Cortex of kidney (tissue), 1 donor: ENCODE results near the gene SH3TC1.

Experiments
- DNase-seq: peaks from one replicate; lab custom pipeline; 2025; lab: John Stamatoyannopoulos, UW

The SH3TC1 gene

DNA sequence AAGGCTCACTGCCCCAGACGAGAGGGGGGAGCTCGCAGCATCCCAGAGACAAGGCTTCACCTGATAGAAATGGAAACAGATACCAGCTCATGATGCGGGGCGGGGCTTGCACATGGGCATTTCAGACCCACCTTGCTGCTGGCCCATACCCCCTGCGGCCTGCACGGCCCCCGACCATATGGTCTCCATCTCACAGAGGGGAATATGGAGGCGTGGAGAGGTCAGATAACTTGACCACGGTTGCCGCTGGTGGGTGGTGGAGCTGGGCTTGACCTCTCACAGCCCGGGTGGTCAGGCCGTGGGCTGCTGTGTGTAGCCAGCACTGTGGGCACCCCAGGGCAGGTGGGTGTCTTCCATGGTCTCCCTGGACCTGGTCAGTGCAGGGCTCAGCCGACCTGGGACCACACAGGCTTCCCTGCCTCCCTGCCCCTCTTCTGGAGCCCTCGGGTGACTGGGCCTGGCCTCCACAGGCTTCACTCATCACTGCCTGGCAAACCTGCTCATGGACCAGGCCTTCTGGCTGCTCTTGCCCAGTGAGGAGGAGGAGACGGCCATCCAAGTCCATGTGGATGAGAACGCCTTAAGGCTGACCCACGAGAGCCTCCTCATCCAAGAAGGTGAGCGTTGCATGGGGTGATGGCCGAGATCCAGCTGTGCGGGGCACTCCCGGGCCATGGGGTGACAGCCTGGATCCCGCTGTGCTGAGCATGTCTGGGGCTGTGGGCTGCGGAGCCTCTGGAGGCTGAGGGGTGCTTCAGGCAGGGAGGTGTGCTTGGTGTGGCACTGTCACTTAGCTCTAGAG, 16.8 kb downstream of the SH3TC1 start:
- DNase-seq = no peak

DNA sequence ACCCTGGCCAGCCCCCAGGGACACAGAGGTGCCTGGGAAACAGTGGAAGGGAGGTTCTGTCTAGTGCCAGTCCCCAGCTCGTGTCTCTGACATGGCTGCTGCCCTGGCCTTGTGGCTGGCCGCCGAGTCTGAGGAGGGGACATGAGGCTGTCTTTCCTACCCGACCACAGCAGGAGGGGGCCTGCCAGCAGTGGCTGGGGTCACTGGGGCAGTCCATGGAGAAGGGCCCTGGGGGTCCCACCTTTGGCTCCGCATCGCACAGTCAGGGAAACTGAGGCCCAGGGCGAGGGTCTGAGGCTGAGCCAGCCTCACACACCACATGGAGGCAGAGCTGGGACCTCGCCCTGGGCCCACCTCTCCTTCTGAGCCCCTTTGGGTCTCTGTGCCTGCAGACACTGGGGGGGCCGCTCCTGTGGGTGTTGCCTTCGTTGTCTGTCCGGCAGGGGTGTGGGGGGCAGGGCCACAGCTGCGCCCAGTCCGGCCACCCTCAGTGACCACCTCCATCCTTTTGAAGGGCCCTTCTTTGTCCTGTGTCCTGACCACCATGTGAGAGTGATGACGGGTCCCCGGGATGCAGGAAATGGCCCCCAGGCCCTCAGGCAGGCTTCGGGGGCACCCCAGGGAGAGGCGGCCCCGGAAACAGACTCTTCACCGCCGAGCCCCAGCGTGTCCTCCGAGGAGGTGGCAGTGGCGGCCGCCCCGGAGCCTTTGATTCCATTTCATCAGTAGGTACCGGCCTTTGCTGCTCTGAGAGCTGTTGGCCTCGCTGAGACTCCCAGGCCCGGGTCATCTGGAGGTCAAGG, 17.6 kb downstream of the SH3TC1 start:
- no peak for DNase-seq

GRCh38 chr4:8217246-8217511, 18.1 kb downstream of the SH3TC1 start:
- no peak for DNase-seq

DNA sequence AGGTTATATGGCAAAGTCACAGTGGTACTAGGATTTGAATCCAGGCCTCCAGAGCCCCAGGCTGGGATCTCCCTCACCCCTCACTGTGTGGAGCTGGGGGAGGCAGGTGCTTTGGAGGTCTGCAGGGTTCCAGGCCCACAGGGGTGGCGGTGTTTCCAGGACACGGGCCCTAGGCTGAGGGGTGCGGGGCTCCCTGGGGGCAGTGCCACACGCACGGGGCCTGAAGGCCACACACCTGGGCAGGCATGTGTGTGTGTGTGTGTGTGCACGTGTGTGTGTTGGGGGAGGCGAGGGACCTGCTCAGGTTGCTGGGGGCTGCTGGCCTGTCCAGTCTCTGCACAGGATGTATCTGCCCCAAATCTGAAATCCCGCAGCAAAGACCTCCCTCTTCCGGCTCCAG, 18.8 kb downstream of the SH3TC1 start:
- DNase-seq = no peak

- DNase-seq = no peak
These were observed 19.4 kb downstream of the SH3TC1 start for GRCh38 chr4:8218371-8219031.

DNA sequence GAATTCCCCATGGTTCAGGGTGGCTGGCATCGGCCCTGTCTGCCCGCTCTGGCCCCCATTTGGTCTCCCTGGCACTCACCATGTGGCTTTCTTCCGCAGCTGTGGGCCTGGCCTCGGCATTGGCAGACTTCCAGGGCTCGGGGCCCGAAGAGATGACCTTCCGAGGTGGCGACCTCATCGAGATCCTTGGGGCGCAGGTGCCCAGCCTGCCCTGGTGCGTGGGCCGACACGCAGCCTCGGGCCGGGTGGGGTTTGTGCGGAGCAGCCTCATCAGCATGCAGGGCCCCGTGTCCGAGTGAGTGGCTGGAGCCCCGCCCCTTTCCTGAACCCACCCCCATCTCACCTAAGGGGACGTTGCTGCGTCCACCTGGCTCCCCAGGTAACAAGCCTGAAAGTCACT, 20.1 kb downstream of the SH3TC1 start:
- no peak for DNase-seq

DNA sequence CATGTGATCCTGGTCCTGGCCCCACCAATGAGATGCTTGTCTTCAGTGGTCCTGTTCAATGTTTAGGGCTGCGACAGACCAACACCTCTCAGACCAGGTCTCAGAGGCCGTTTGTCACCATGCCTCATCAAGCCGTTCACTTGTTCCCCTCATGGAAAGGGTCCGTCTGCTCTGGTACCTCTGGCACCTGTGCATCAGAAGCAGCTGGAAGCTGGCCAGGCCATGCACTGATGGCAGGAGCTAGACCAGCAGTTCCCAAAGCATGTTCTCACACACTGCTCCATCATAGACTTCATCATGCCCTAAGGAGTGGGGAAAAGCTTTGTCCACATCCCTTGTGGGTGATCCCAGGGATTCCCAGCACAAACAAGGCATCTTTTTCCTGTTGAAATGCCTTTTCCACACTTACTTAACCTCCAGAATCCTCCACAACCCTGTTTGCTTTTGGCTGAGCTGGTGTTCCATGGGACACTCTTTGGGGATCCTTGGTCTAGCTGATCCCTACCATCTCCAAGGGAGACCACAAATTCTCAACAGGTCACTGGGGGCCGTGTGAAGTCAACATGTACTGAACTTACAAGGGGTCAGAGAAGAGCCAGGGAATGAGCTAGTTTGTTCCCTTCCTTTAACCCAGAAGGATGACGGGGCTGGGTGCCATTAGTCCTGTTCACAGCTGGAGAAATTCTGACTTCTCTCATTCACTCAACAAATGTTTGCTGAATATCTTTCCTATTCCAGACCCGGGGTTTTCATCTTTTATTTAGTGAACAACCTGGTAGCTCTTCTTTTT, 21.8 kb downstream of the SH3TC1 start:
- no peak for DNase-seq

DNA sequence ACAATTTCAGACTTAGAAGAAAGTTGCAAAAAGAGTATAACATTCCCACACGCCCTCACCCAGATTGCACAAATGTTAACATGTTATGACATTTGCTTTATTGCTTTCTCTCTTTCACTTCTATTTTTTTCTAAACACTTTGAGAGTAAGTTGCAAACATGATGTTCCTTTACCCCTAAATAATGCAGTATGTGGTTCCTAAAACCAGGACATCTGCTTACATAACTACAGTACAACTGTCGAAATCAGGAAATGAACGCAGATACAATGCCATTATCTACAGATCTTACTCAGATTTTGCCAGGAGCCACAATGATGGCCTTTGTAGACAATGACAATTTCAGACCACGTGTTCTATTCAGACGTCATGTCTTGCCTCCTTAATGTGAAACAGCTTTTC, 22.4 kb downstream of the SH3TC1 start:
- DNase-seq = no peak

DNA sequence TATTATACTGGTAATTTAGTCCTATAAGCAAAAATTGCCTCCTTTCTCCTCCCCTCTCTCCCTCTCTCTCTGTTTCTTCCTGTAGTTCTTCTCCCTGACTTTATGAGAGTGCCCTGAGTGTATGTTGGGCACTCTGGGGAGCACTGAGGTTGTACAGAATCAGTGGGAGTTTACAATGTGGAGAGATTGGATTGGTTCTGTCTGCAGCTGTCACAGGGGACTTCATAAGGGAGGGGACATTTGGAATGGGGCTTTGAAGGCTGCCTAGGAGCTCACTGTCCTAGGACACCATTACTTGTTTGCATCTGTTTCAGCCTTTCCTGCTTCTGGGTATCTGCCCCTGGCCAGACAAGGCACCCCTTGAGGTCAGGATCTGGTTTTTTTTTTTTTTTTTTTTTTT, 22.9 kb downstream of the SH3TC1 start:
- DNase-seq = no peak

DNA sequence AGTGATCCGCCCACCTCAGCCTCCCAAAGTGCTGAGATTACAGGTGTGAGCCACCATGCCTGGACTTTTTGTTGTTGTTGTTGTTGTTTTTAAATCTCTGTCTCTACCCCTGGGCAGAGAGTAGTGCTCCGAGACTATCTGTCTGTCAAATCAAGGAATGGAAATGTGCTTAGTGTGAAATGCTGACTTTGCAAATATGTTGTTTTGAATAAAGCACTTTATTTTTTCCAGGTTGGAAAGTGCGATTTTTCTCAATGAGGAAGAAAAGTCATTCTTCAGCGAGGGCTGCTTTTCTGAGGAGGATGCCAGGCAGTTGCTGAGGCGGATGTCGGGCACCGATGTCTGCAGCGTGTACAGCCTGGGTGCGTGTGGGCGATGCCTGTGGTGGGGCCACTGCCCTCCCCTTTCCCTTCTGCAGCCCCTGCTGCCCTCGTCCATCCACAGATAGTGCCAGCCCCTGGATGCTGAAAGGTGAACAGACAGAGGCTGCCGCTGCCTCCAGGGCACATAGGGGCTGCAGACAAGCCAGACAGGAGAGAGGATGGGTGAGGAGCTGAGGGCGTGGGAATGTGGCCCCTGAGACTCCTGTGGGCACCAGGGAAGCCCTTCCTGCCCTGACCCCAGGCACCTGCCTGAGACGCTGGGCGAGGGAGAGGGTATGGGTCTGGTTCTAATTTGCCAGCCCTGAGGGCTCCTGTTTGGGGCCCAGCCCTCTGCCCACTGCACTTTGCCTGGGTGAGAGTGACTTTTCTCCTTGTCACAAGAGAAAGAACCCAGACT, 23.7 kb downstream of the SH3TC1 start:
- DNase-seq = no peak

- no peak for DNase-seq
These were observed 25.3 kb downstream of the SH3TC1 start for GRCh38 chr4:8224267-8224974.

- DNase-seq = no peak
These were observed 26.0 kb downstream of the SH3TC1 start for GRCh38 chr4:8224975-8225625.

DNA sequence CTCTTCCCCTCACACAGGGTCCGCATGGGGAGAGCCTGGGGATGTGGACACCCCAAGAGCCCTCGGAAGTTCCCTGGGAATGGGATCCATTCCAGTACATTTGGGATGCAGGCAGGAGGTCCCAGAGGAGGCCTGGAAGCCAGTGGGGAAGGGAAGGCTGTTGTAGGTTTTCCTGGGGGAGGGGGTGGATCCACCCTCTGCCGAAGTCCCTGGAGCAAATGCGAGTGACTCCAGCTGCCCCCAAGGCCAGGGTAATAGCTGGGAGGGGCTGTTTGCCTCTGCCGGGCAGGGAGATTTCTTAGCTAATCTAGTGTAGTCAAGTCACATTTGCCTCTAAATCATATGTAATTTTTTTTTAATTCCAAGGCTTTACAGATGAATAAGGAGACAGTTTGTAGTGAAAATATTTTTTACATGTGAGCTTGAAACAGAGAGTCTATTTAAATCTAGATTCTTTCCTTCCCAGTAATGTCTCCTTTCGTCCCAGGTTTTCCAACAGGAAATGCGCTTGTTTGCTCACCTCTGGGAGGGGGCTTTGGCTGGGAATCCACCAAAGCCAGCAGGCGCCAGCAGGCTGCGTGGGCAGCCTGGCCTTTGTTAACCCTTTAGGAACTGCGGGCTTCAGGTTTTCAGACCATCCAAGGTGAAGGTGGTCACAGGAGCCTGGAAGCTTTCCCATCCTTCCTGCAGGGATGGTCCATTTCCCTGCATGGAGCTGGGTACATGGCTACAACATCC, 26.8 kb downstream of the SH3TC1 start:
- no peak for DNase-seq

- no peak for DNase-seq
These were observed 28.2 kb downstream of the SH3TC1 start for GRCh38 chr4:8227201-8227770.

DNA sequence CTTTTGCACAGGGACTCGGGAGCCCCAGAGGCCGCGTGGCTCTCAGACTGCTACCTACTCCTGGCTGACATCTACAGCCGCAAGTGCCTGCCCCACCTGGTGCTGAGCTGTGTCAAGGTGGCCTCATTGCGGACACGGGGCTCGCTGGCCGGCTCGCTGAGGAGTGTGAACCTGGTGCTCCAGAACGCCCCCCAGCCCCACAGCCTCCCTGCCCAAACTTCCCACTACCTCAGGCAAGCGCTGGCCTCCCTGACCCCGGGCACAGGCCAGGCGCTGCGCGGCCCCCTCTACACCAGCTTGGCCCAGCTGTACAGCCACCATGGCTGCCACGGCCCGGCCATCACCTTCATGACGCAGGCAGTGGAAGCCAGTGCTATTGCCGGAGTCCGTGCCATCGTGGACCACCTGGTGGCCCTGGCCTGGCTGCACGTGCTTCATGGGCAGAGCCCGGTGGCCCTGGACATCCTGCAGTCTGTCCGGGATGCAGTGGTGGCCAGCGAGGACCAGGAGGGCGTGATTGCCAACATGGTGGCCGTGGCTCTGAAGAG, 28.8 kb downstream of the SH3TC1 start:
- DNase-seq = no peak

- DNase-seq = no peak
These were observed 29.5 kb downstream of the SH3TC1 start for GRCh38 chr4:8228319-8229250.

DNA sequence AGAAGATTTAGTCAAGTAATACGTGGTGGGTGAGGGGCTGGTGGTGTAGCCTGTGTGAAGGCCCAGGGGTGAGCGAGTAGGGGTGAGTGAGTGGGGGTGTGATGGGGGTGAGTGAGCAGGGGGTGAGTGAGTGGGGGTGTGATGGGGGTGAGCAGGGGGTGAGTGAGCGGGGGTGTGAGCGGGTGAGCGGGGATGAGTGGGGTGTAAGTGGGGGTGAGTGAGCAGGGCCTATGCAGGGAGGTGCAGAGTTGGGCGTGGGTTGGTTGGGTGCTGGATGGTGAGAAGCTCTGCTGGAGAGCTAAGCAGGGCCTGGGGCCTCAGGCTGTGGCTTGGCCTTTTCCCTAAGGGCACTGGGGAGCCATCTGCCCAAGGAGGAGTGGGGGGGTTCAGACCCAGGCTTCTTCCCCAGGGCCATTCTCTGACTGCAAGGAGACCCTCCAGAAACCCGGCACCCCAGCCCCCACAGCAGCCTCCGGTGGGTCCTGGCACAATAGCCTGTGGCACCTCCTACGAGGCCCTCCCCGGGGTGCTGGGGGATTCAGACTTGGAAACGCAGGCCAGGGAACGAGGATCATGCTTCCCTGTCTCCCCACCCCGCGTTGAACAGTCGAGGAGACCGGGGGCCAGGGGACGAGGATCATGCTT, 30.4 kb downstream of the SH3TC1 start:
- no peak for DNase-seq
